PFSK-1 (cell line): ENCODE data around the gene DRD2.

Source experiments
- POLR2AphosphoS5 ChIP-seq: IDR thresholded peaks from 2 replicates; pipeline ENCODE4 v1.6.1; 2012; ENCODE audit warnings: low read depth, mild to moderate bottlenecking, control low read depth, low read length, moderate library complexity
- SIN3A ChIP-seq: IDR thresholded peaks from 2 replicates; pipeline ENCODE4 v1.6.1; 2012; ENCODE audit warnings: mild to moderate bottlenecking, low read length, moderate library complexity, borderline replicate concordance; ENCODE audit not compliant: insufficient read depth
- TAF1 ChIP-seq: IDR thresholded peaks from 2 replicates; pipeline ENCODE4 v1.6.1; 2012; ENCODE audit warnings: low read length, control low read depth, borderline replicate concordance; ENCODE audit not compliant: insufficient read depth

DNA sequence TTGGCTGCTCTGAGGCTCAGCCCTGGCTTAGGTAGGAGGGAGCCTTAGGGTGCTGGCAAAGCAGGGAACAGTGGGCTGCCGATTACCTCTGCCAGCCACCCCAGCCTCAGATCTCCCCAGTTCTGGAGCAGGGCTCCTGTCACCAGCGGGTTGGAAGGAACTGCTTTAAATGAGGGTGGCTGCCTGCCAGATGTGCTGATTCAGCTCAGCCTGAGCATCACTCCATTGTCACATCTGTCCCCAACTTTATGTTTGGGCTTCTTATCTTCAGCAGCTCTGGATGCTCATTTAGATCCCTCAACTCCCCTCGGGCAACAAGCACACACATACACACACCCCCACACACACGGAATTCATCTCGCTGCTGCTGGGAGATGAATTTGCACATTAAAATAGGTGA, 104.6 kb downstream of the DRD2 start:
- no peak for TF ChIP-seq POLR2AphosphoS5
- TF ChIP-seq SIN3A, result no peak
- TF ChIP-seq TAF1, result no peak
